ENCODE results near the gene TUBGCP3. TPM values are rescaled to one million over a fixed set of nuclear protein-coding genes. Genes with fewer than 3 reads are reported as not detected.
"Not testable (repeated sequence)": the region's sequence is repeated elsewhere in the genome, so short reads cannot be mapped to it uniquely, and the experiment has no call there.

The TUBGCP3 gene
- total RNA-seq, 1 experiment from 2014 or later, result 8.2 TPM

DNA sequence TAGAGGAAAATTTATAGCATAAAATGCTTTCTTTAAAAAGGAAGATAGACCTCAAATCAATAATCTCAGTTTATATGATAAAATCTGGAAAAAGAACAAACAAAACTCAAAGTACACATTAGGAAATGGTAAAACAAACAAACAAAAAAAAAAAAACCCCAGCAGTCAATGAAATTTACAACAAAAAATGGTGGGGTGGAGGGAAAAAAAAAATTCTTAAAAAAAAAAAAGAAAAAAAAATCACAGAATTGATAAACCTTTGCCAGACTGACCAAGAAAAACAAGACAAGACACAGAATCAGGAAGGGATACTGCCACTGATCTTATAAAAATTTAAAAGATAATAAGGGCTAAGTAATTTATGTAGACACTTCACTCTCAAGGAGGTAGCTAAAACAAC lies 11.2 kb downstream of the TUBGCP3 start:
- DNase-seq (ENCODE audit: low spot score), result no peak

DNA sequence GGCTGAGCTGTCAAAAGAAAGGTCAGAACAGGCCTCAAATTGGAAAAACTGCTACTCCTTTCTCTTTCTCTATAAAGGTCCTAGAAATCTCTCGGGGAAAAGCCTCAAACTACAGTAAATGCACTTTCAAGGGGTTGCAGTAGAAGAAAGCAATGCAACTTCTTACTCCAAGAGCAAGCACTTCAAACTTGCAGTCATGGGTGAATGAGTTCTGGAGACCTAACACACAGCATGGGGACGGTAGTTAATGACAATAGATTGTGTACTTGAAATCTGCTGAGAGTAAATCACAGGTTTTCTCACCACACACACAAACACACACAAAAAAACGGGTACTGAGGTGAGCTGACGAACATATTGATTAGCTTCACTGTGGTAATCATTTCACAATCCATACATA lies 11.8 kb downstream of the TUBGCP3 start:
- no peak for DNase-seq (ENCODE audit: low spot score)

DNA sequence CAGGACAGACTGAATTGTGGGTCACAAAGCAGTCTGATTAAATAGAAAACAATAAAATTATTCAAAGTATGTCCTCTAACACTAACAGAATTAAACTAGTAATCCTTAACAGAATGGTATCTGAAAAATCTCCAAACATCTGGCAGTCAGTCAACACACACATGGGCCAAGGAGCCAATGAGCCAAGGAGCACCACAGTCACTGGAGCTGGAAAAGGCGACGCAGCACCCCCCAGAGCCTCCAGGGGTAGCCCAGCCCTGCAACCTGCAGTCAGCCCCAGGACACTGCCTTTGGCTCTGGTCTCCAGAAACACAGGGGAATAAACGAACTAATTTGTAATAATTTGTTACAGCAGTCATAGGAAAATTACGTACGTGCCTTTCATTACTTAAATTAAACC lies 12.3 kb downstream of the TUBGCP3 start:
- DNase-seq (ENCODE audit: low spot score), result no peak

DNA sequence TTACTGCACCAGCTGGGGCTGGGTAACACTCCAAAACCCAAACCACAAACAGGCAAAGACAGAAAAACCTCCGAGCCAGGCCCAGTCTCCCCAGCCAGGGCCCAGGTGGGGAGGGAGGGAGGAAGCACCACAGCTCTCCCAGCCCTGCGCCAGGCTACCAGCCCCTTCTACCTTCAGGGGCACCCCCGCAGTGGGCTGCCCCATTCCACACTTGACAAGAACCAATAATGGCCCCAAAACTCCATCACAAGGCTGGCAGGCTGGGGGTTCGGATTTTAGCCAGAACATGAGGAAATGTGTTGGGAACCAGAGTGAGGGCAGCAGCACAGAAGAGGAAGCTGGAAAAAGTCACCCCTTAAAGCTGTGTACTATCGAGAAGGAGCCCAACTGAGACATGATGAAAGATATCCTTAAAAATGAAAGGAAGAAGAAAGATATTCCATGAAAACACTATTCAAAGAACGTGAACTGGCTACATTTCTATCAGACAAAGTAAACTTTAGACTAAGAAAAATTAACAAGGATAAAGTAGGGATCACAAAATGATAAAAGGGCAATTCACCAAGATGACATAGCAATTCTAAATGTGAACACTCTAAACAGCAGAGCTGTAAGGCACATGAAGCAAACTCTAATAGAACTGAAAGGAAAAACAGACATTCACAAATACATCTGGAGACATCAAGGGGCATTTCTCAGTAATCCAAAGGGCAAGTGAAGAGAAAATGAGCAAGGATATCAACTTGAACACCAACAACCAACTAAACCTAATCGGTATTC lies 12.9 kb downstream of the TUBGCP3 start:
- DNase-seq (ENCODE audit: low spot score), result no peak

DNA sequence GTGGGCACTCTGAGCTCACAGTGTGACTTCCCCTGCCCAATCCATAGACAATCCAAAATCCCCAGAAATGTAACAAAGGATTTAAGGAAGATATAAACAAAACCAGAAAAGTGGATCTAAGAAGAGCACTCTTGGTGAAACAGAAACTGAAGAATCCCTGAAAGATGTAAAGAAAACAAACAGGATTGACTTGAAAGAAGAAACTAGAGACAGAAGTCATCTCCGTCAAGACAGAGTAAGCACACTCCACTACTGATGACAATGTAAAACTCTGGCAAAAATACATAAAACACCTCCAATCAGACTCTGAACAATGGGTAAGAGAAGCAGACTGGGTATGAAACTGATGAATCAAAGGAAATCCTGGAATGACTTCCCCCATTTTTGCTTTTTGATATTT lies 13.5 kb downstream of the TUBGCP3 start:
- no peak for DNase-seq (ENCODE audit: low spot score)

DNA sequence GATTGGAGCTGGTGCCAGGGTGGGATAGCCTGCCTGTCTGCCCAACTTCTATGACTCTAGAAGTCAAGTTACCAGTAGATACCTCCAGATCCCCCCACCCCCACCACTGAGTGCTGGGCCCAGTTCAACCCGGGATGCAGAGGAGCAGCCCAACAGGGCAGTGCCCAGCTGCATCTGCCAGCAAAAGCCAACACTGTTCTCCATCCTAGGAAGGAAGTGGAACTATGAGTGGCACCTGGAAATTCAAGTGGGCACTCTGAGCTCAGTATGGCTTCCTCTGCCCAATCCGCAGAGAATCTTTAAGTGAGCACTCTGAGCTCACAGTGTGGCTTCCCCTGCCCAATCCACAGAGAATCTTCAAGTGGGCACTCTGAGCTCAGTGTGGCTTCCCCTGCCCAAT lies 14.2 kb downstream of the TUBGCP3 start:
- no peak for DNase-seq (ENCODE audit: low spot score)

DNA sequence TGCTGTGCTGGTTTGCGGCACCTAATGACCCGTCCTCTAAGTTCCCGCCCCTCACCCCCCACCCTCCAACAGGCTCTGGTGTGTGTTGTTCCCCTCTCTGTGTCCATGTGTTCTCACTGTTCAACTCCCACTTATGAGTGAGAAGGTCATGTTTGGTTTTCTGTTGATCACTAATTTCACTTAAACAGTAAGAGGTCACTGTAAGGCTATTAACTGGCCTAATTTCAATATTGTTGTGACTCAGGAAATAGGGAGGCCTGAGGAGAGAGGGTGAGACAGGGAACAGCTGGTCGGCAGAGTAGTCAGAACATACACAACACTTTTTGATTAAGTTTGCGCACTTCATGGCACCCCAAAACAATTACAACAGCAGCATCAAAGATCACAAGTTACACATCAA lies 15.6 kb downstream of the TUBGCP3 start:
- no peak for DNase-seq (ENCODE audit: low spot score)

DNA sequence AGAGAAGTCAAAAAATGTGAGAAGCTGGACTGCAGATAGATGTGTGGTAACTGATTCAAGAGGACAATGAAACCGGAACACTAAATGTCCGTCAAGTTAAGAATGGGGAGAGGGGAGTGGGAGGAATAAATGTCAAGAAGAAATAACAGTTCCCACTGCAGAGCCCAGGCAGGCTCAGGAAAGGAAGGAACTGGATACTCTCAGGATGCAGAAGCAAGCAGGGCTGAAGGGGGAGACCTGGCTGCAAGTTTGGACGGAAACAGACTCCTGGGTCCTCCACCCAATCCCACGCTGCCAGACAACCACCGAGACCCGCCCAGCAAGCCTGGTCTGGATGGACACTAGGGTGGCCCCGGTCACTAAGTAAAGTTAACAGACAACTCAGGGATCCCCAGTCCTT lies 18.1 kb downstream of the TUBGCP3 start:
- no peak for DNase-seq (ENCODE audit: low spot score)

DNA sequence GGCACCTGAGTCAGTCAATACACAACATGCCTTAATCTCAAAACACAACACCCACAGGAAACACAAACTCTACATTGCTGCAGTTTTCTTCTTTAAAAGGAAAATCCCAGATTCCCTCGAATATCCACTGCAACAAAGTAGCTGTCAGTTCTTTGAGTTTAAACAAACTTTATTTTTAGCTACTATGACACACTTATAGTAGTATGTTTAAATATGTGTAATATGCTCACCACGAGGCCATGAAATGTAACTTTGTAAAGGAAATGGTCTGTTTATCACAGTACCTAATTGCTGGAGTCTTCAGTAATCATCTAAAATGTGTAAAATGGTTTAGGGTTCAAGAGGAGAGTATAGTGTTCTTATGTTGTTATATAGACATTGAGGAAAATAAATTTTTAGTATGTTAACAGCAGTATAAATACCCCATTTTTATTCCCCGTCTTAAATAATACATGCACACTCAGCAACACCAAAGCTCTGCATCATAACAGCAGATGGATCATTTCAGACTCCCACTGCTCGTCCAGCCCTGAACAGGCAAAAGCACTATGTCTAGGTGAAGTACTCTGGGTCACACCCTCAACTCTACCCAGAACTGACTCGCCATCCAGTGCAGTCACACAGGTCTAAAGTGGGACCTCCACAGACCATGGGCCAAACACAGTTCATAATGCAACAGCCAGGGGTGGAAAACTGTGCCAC lies 20.6 kb downstream of the TUBGCP3 start:
- no peak for DNase-seq (ENCODE audit: low spot score)

DNA sequence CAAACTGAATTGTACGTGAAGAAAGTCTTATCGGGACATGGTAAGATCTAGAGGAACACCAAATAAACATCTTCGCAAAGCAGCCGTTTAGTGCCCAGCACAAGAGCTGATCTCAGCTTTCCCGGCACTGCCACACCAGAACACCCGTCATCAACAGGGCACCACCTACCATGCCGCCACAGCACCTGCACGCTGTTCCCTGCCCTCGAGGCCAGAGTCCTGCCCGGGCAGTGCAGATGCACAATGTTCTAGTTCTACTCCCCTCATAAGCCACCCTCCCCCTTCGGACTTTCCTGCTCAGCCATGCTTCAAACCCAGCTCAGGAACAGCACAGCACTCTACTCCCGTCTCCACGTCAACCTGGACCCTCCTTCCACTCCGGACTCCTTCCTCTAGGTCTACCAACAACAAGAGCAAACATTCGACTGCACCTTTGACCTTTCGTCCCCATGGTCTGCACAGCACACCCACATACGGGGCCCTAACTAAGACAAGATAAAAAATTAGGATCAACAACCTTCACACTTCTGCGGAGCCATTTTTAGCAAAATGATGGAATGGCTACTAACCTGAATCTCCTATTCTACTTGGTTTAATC lies 25.1 kb downstream of the TUBGCP3 start:
- no peak for DNase-seq (ENCODE audit: low spot score)

DNA sequence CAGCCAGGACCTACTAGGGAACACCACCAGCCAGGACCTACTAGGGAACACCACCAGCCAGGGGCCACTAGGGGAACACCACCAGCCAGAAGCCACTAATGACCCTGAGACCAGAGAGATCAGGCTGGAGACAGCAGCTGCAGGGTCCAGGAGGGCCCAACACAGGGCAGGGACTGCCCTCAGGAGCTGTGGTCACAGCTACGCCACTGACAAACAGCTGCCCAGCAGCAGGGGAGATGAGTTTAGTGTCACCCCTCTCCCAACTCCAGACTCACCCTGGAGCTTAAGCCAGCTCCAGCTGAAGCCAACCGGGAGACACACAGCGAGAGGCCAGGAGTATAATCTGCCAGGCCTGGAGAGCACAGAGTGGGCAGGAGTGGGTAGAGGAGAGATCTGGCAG lies 25.7 kb downstream of the TUBGCP3 start:
- no peak for DNase-seq (ENCODE audit: low spot score)

DNA sequence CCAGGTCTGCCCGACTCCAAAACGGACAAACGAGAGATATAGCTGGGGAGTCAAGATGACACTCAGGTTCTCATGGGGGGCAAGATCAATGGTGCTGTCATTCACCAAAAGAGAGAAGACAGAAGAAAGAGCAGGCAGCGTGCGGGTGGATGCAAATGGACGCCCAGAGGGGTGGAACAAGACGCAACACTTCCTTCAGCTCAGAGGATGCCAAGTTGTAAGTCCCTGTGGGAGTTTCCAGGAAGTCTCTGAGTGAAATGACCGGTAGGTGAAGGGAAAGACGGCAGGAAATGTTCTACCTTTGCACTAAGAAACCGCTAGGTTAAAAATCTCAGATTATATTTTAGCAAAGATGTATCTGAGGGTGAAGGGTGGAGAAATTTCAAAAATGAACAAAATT lies 26.5 kb downstream of the TUBGCP3 start:
- no peak for DNase-seq (ENCODE audit: low spot score)

DNA sequence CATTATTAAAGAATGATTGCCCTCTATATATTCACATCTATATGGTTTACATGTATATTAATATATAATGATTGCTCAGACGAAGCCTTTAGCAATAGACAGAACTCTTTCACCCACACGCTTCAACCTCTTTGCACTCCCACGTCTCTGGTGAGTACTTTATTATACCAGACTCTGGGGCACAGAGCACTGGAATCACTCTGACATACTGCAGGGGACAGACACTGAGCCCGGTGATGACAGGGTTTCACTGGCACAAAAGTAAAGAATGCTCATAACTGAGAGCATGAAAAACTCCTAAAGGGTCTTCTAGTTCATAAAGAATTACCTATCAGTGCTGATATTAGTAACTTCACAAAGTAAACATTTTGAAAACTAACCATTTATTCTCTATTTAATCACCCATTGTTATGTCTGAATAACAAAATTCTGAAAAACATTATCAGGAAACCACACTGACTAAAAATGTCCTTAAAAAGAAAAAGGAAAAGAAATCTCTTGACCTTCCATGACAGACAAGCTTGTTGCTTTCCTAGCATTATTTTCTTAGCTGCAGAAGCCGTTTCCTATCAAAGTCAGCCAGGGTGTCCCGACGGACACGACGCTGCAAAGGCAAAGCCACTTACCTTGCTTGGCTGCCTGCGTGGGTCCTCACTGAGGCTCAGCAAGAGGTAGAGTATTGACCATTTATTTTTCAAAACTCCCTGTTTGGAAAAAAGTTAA lies 29.1 kb downstream of the TUBGCP3 start:
- DNase-seq (ENCODE audit: low spot score), result no peak

DNA sequence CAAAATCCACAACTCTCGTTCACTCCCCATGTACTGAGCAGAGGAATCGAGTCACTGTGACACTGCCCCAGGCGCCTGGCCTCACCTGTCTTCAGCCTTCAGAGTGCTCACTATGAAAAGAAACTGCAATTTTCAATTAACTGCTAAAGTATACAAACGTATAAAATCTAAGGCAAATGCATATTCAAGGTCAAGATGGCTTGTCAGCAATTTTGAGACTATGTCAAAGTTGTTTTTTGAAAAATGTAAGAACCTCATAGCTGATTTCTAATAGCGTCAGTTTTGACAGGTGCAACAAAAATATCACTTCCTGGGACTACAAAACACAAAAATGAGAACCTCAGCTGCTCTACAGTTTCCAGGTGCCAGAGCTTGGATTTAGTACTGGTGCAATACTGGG lies 31.4 kb downstream of the TUBGCP3 start:
- DNase-seq (ENCODE audit: low spot score), result no peak

DNA sequence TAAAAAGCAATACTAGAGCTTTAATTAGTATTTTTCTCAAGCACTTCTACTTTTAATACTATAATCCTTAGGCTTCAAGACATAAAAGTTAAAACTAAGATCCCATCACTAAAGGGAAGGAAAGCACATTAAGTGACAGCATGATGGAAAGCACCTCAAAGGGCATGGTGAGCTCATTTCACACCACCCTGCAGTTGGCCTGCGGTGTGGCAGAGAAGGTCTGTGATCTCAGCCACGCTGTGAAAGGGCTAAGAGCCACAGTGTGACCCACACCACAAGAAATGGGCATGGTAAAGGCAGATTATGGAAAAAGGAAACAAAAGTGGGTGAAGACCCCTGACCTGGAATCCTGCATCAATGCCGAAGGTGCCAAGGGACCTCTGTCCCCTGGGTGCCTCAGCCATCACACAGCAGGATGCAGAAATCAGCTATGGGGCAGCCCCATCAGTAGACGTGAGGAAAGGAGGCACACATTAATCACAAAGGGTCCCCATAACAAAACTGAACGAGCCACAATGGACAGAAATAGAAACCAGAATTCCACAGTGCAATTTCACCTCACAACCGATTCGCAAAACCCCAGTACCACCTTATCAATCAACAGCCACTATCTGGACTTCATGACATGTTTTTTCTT lies 33.6 kb downstream of the TUBGCP3 start:
- DNase-seq (ENCODE audit: low spot score), result no peak

DNA sequence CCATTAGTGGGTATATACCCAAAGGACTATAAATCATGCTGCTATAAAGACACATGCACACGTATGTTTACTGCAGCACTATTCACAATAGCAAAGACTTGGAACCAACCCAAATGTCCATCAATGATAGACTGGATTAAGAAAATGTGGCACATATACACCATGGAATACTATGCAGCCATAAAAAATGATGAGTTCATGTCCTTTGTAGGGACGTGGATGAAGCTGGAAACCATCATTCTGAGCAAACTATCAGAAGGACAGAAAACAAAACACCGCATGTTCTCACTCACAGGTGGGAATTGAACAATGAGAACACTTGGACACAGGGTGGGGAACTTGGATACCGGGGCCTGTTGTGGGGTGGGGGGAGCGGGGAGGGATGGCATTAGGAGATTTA lies 39.0 kb downstream of the TUBGCP3 start:
- DNase-seq (ENCODE audit: low spot score), result not testable (repeated sequence)

DNA sequence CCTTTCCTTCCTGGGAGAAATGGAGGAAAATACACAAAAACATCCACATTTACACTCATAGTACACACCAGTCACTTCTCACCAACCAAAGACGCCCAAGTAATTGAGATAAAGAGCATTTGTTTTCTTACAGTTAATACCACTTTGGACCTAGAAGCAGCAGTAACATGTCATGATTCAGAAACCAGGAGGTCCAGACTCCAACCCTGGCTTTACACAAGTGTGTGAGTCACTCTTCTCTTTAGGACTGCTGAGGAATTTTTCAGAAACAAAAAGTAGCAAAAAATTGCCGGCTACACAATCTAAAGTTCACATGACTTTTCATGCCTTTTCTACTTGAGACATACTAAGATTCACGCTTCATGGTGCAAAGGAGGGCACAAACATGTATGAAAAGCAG lies 42.1 kb downstream of the TUBGCP3 start:
- DNase-seq (ENCODE audit: low spot score), result no peak

DNA sequence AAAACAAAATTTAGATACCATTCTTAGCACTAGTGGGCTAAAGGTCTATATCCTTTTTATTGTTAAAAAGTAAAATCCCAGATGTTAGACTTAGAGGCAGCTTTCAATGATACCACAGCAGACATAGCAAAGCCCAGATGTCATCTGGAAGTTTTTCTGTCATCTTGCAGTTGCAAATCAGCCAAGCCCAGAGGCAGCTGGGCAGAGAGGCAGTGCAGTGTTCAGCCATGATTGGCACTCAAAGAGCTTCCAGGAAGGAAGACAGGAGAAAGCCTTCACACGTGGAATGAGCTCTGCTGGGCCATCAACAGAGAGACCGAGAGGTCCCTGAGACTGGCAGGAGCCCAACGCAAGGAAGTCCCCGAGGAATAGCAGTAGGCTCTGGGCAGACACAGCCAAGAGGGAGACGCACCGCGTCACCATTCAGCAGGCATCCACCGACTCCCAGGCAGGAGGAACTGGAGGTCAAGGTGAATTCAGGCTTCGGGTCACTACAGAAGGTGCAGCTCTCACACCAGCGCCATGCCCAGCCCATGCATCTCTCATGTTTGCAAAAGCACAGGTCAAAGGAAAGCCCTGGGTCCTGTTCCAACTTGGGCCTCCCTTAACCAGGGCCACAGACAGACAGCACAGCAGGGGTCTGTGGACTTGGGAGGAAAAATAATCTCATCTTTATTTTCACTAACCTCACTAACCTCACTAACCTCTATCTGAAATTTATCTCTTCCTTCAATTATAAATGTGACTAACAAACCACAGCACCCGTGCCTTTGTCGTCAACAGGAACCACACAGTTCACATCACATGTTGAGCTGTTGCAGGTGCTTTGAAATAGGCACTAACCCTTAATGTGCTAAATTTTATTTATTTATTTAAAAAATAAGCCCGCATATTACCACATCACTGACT lies 54.9 kb downstream of the TUBGCP3 start:
- DNase-seq (ENCODE audit: low spot score), result no peak

DNA sequence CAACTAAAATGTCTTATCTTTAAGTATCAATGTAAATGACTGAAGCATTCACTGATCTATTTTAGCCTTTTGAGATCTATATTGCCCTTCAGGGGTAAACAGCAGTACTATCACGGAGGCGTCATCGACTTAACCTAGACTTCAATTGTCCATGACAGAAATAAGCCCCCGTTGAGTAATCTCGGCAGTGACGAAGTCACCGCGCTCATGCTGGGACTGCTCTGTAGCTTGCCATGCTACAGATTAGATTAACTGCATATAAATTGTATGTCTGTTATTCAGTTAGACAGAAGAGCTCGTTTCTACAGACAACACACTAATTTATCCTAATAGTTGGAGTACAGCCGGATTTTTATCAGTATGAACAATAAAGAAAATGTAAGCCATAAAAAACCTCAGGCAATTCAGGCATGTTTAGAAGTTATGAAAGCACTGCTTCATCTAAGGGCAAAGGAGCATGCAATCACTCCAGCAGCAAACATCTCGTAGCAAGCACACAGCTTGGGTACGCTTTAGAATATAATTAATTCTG lies 56.6 kb downstream of the TUBGCP3 start:
- no peak for DNase-seq (ENCODE audit: low spot score)

DNA sequence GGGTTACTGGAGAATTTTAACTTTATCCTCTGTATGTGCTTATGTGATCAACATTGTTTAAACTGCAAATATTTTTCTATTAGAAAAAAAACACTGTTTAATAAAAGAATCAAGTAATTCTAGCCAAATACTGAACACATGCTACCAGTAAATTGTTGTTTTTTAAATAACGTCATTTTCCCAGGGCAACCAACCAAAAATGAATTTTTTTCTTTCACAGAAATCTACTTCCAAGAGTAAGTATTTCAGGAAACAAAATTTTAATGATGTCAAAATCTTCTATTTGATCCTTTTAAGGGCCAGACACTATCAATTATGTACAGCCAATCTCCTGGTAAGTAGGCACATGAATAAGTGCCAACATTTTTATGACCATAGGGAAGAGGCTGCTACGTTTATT lies 57.1 kb downstream of the TUBGCP3 start:
- no peak for DNase-seq (ENCODE audit: low spot score)

DNA sequence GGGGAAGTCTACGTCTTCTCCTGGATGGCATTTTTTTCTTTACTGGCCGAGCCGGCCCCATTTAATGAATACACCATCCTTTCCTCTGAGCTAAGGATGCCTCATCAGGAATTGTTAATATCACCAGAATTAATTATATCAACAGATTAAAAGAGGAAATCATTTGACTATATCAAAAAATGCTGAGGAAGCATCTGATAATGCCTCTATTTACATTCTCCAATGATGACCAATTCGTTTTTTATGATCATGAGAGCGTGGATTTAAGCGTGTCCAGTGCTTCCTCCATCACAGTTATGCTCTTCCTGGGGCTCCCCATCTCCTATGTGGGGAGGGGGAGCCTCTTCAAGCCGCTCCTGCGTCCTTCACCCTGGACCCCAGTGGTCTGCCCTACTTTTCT lies 58.7 kb downstream of the TUBGCP3 start:
- no peak for DNase-seq (ENCODE audit: low spot score)
